PC-3 (cell line): ENCODE data around the gene RNF149. TPM values are rescaled to one million over a fixed set of nuclear protein-coding genes. Genes with fewer than 3 reads are reported as not detected.
A peak's percentile ranks its signal among the peaks of the same experiment; 100 is the strongest.
"Not testable (repeated sequence)": the region's sequence is repeated elsewhere in the genome, so short reads cannot be mapped to it uniquely, and the experiment has no call there.

Experiments
- ATAC-seq: fragments of 200-7000 bp; cut with Tn5 transposase; 2 replicates; pipeline ENCODE4 v1.9.1; 2020; ENCODE audit warnings: mild to moderate bottlenecking, moderate library complexity
- BruUV-seq: library from RNA; stranded (reverse); fragments of 400-500 nt; replicated peaks from 2 replicates; lab custom pipeline; 2021; lab: Mats Ljungman, UMichigan
- CTCF ChIA-PET: fragments of 300-600 bp; sonication (Branson Sonifier 250); formaldehyde crosslinking; loops from one replicate; lab custom pipeline; 2022; ENCODE audit warnings: antibody characterized with exemption; lab: Charles Lee
- POLR2A ChIA-PET: fragments of 300-600 bp; sonication (Branson Sonifier 250); formaldehyde crosslinking; loops from one replicate; lab custom pipeline; 2022; ENCODE audit warnings: antibody characterized with exemption; ENCODE audit not compliant: unreplicated experiment; lab: Charles Lee
- DNase-seq: peaks from one replicate; pipeline ENCODE4 v3.0.0-alpha.2; 2015
- H2AFZ ChIP-seq: fragments of 300-600 bp; sonication (generic); 2 replicates; pipeline ENCODE4 v1.6.0; 2016; ENCODE audit warnings: antibody characterized with exemption, low read length
- H3F3A ChIP-seq: fragments of 300-600 bp; sonication (generic); one replicate; pipeline ENCODE4 v1.6.0; 2017; ENCODE audit warnings: antibody characterized with exemption, low read length, control low read depth, mild to moderate bottlenecking; ENCODE audit not compliant: unreplicated experiment
- H3K27ac ChIP-seq: fragments of 300-600 bp; sonication (generic); 2 replicates; pipeline ENCODE4 v1.5.1; 2016; ENCODE audit warnings: mild to moderate bottlenecking, low read length
- H3K27me3 ChIP-seq: fragments of 300-600 bp; sonication (generic); 2 replicates; pipeline ENCODE4 v1.6.1; 2016; ENCODE audit warnings: low read length, mixed read lengths
- H3K36me3 ChIP-seq: fragments of 300-600 bp; sonication (generic); 2 replicates; pipeline ENCODE4 v1.6.1; 2016; ENCODE audit warnings: low read depth, mixed run types, low read length, mixed read lengths
- H3K4me1 ChIP-seq: fragments of 300-600 bp; sonication (generic); 2 replicates; pipeline ENCODE4 v1.5.1; 2016; ENCODE audit warnings: low read length; ENCODE audit not compliant: insufficient read depth
- H3K4me2 ChIP-seq: fragments of 300-600 bp; sonication (generic); 2 replicates; pipeline ENCODE4 v1.6.0; 2016; ENCODE audit warnings: low read length
- H3K4me3 ChIP-seq: fragments of 300-600 bp; sonication (generic); 2 replicates; pipeline ENCODE4 v1.5.1; 2016; ENCODE audit warnings: mild to moderate bottlenecking, low read length, mixed read lengths
- H3K79me2 ChIP-seq: fragments of 300-600 bp; sonication (generic); 2 replicates; pipeline ENCODE4 v1.6.1; 2017; ENCODE audit warnings: low read length, mixed read lengths
- H3K9ac ChIP-seq: fragments of 300-600 bp; sonication (generic); 2 replicates; pipeline ENCODE4 v1.6.0; 2016; ENCODE audit warnings: mild to moderate bottlenecking, low read length
- H3K9me2 ChIP-seq: fragments of 300-600 bp; sonication (generic); replicated peaks from 2 replicates; pipeline ENCODE4 v1.6.1; 2016; ENCODE audit warnings: mixed run types, low read length, mixed read lengths
- H3K9me3 ChIP-seq: fragments of 300-600 bp; sonication (generic); 2 replicates; pipeline ENCODE4 v1.6.1; 2016; ENCODE audit warnings: low read length, mixed read lengths
- H4K20me1 ChIP-seq: fragments of 300-600 bp; sonication (generic); 2 replicates; pipeline ENCODE4 v1.6.1; 2016; ENCODE audit warnings: low read length, mixed read lengths
- CTCF ChIP-seq: fragments of 300-600 bp; sonication (generic); conservative IDR thresholded peaks from 2 replicates; pipeline ENCODE4 v1.5.1; 2017; ENCODE audit warnings: antibody characterized with exemption, low read depth, mild to moderate bottlenecking, low read length
- EZH2 ChIP-seq: fragments of 300-600 bp; sonication (generic); IDR thresholded peaks from one replicate; pipeline ENCODE4 v1.6.1; 2017; ENCODE audit warnings: antibody characterized with exemption, mild to moderate bottlenecking, low read length; ENCODE audit not compliant: unreplicated experiment
- EZH2phosphoT487 ChIP-seq: fragments of 300-600 bp; sonication (generic); IDR thresholded peaks from 2 replicates; pipeline ENCODE4 v1.6.1; 2018; ENCODE audit warnings: mild to moderate bottlenecking, antibody characterized with exemption, low read length, borderline replicate concordance
- intact Hi-C: fragments of 100-400 bp; cut with micrococcal nuclease; formaldehyde crosslinking; loops from 2 replicates; pipeline ENCODE4 v1.9.0; 2023
- total RNA-seq: library from RNA; depleted of rRNA; stranded (reverse); fragments of >200 nt; gene quantifications from 2 replicates; pipeline ENCODE4 v1.2.3, GENCODE V29; 2014

RNF149 gene
- total RNA-seq, 1 experiment from 2014 or later, result 47.3 TPM

- peaks cover 39% of the 10 kb centered on the region for H3K4me1 ChIP-seq
- H3K9me2 ChIP-seq, result no peaks in the 10 kb centered on the region
- peak overlapping the region; percentile 85 for H3K9ac ChIP-seq
- TSS peak; percentile 49 for BruUV-seq
- peaks cover 9% of the 10 kb centered on the region; the same call in 1 of the 2 replicates for H3K9me3 ChIP-seq
- CTCF ChIA-PET, result interaction anchor here (0.6 to 0.7 kb wide), 3 partner anchors 19 to 692 kb away, joined by 3 to 4 read pairs (median 3); no protein-coding TSS in a partner anchor
- peaks cover 14% of the 10 kb centered on the region for H3F3A ChIP-seq
- ATAC-seq, result peak; percentile 31
- peak overlapping the region; percentile 8; the same call in 1 of the 2 replicates for H2AFZ ChIP-seq
- peak; percentile 98 for DNase-seq
- POLR2A ChIA-PET, result no interaction called here
- no peaks in the 10 kb centered on the region for H3K36me3 ChIP-seq
- H3K4me3 ChIP-seq, result peak overlapping the region; percentile 61
- H3K27me3 ChIP-seq, result no peaks in the 10 kb centered on the region
- H3K4me2 ChIP-seq, result peak overlapping the region; percentile 83
- TF ChIP-seq EZH2 (no peak), EZH2phosphoT487 (no peak), CTCF (no peak)
- no peaks in the 10 kb centered on the region for H4K20me1 ChIP-seq
- intact Hi-C loops, result loop anchor here (1.0 to 5.0 kb wide), 2 partner anchors 20 to 51 kb away; partner anchors contain the start of gene RNF149
- H3K27ac ChIP-seq, result peak overlapping the region; percentile 97
- H3K79me2 ChIP-seq, result no peaks in the 10 kb centered on the region
Measured at GRCh38 chr2:101327863-101328394, 19.4 kb upstream of the RNF149 start.

- H3K36me3 ChIP-seq, result no peaks in the 10 kb centered on the region
- peaks cover 33% of the 10 kb centered on the region for H3K4me1 ChIP-seq
- TF ChIP-seq CTCF, result no peak
- no peak for TF ChIP-seq EZH2phosphoT487
- no peak for TF ChIP-seq EZH2
- H3K9ac ChIP-seq, result no peak overlapping the region
- intact Hi-C loops, result loop anchor here (5.0 kb wide), 1 partner anchor 48 kb away; no protein-coding TSS in a partner anchor
- no peak overlapping the region for H3K4me3 ChIP-seq
- no peaks in the 10 kb centered on the region for H3K79me2 ChIP-seq
- CTCF ChIA-PET, result no interaction called here
- no peak for ATAC-seq
- no peak overlapping the region for H3K27ac ChIP-seq
- BruUV-seq, result no TSS peak
- DNase-seq, result no peak
- POLR2A ChIA-PET, result no interaction called here
- H2AFZ ChIP-seq, result no peak overlapping the region
- H3F3A ChIP-seq, result peaks cover 14% of the 10 kb centered on the region
- peaks cover 9% of the 10 kb centered on the region; the same call in 1 of the 2 replicates for H3K9me3 ChIP-seq
- H3K9me2 ChIP-seq, result no peaks in the 10 kb centered on the region
- no peak overlapping the region for H3K4me2 ChIP-seq
- H3K27me3 ChIP-seq, result no peaks in the 10 kb centered on the region
- no peaks in the 10 kb centered on the region for H4K20me1 ChIP-seq
Measured at GRCh38 chr2:101325425-101325824, 16.9 kb upstream of the RNF149 start.

GRCh38 chr2:101316568-101316967, 8.1 kb upstream of the RNF149 start:
- H3K27ac ChIP-seq, CTCF ChIA-PET: not testable (repeated sequence)

More at GRCh38 chr2:101316568-101316967, 8.1 kb upstream of the RNF149 start:
- H3K79me2 ChIP-seq, DNase-seq, H3K4me1 ChIP-seq, H3K4me2 ChIP-seq, H2AFZ ChIP-seq, H3K36me3 ChIP-seq, H3K9ac ChIP-seq, H3F3A ChIP-seq, intact Hi-C loops, BruUV-seq, H3K27me3 ChIP-seq, H3K4me3 ChIP-seq, H3K9me2 ChIP-seq, H4K20me1 ChIP-seq, POLR2A ChIA-PET, H3K9me3 ChIP-seq, ATAC-seq: not testable (repeated sequence)
